ENCODE data around the gene KCTD17.

The KCTD17 gene

DNA sequence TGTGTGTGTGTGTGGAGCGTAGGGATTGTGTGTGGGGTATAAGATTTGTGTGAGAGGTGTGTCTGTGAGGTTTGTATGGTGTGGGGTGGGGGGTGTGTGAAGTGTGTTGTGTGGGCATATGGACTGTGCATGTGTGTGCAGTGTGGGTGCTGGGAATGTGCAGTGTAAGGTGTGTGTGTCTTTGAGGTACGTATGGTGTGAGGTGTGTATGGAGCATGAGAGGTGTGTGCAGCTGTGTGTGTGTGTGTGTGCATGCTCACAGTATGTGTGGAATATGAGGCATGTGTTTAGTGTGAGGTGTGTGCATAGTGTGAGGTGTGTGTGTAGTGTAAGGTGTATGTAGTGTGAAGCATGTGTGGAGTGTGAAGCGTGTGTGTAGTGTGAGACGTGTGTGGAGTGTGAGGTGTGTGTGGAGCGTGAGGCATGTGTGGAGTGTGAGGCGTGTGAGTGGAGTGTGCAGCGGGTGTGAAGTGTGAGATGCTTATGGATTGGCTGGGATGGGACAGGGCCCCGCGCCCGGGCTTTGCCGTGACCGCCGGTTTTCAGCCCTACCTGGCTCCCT, 59.7 kb downstream of the KCTD17 start:
- DNase-seq: no peak

- DNase-seq: no peak
These were observed 60.7 kb downstream of the KCTD17 start for GRCh38 chr22:37112084-37112728.

Measured in NCI-H2227 treated with DMSO at 0.1 percent for 48 hours (cell line).